BJ (cell line): Measurements from ENCODE around the gene CNTFR. TPM values are rescaled to one million over a fixed set of nuclear protein-coding genes. Genes with fewer than 3 reads are reported as not detected.

Source experiments
- CTCF ChIA-PET: fragments of 350-600 bp; formaldehyde crosslinking; extraction: SDS; loops from one replicate; lab custom pipeline; 2021; ENCODE audit warnings: antibody characterized with exemption, inconsistent platforms; lab: Yijun Ruan, JAX
- POLR2A ChIA-PET: fragments of 300-600 bp; sonication (Branson Sonifier 250); formaldehyde crosslinking; extraction: SDS; loops from one replicate; lab custom pipeline; 2021; ENCODE audit warnings: antibody characterized with exemption; lab: Charles Lee
- DNase-seq: peaks from one replicate; pipeline ENCODE4 v3.0.0-alpha.2; 2011; ENCODE audit warnings: low read depth
- H3K27me3 ChIP-seq: 2 replicates; pipeline ENCODE4 v1.6.0; 2011; ENCODE audit warnings: low read length; ENCODE audit not compliant: control insufficient read depth, insufficient read depth
- H3K36me3 ChIP-seq: 2 replicates; pipeline ENCODE4 v1.5.1; 2011; ENCODE audit warnings: low read length; ENCODE audit not compliant: control insufficient read depth, insufficient read depth
- H3K4me3 ChIP-seq: 2 replicates; pipeline ENCODE4 v1.5.1; 2011; ENCODE audit warnings: low read depth, mild to moderate bottlenecking, control low read depth, low read length
- CTCF ChIP-seq: IDR thresholded peaks from 2 replicates; pipeline ENCODE4 v1.5.1; 2011; ENCODE audit warnings: low read depth, mild to moderate bottlenecking, control low read depth, inconsistent platforms, low read length, moderate library complexity; ENCODE audit not compliant: insufficient read depth
- polyA plus RNA-seq: library from polyadenylated mRNA; depleted of rRNA; stranded (reverse); fragments of >200 nt; gene quantifications from 2 replicates; pipeline ENCODE4 v1.2.3, GENCODE V29; 2011

CNTFR gene
- polyA plus RNA-seq, 1 experiment: 0.09 TPM

DNA sequence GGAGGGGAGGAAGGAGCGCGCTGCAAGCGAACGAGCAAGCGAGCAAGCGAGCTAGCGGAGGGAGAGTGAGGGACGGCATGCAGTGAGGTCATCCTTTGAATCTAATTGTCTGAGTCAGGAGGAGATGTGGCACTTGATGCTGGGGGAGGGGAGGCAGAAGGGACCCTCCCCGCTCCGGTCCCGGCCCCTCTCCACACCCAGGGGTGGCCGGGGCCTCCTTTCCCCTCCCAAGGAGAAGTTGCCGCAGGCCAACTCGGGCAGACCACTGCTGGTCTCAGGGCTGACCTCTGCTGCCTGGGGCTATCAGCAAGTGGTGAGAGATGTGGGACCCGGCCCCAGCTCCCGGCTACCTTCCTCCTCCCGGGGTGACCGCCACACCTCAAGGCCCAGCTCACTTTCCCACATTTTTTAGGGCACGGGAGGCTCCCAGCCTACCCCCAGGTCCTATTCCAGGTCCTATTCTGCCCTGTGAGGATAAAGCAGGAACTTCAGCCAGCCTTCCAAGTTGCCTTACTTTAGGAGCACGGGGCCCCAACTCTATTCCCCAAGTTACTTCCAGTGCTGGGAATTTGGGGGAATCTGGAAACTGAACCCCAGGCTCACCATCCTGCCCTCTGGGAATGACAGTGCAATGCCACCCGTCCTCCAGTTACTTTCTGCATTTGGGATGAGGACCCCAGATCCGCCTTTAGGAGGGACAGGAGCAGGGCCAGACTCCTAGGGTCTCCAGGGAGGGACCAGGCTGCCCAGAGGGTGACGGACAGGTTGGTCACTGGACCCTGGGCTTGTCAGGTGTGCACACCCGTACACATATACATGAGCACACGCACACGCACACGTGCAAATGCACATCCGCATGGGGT lies 11.1 kb downstream of the CNTFR start:
- POLR2A ChIA-PET: no interaction called here
- CTCF ChIA-PET: interaction anchor here (2.1 to 6.9 kb wide), 2 partner anchors 14 to 31 kb away, joined by 9 to 52 read pairs; no protein-coding TSS in a partner anchor
- Histone ChIP-seq H3K4me3 (no peak overlapping the region), H3K36me3 (no peaks in the 10 kb centered on the region), H3K27me3 (peaks cover 38% of the 10 kb centered on the region)
- DNase-seq: no peak
- no peak for TF ChIP-seq CTCF

DNA sequence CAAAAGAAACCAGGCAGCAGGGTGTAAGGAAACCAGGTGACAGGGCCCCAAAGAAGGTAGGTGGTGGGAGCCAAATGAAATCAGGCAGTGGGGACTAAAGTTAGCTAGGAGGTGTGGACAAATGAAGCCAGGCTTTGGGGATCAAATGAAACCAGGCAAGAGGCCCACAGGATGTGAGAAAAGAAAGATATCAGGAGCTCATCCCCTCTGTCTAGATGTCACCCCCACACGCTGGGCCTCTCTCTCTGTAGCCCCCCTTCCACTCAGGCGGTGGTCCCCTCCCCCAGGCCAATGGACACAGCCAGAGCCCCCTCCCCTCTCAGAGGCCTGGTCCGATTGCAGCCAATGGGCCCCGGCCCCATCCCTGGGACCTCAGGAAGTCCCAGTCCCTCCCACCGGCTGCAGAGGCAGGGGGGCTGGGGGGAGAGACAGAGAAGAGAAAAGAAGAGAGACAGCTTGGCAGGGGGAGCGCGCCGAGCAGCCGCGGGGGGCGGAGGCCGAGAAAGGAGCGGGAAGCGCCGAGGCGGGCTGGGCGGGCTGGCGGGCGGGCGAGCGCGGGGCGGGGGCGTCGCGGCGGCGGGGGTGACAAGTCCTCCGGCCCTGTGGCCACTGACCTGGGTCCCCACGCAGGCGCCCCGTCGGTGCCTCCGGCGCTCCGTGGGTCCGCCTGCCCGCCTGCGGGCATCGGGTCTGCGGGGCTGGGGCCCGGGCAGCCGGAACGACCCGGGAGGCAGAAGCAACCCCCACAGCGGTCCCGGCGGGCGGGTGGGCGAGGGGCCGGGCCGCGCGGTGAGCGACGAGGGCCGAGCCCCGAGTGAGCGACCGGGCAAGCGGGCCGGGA lies 11.9 kb downstream of the CNTFR start:
- no peak for DNase-seq
- no peak for TF ChIP-seq CTCF
- ChIA-PET POLR2A (no interaction called here), CTCF (interaction anchor here (0.8 to 6.9 kb wide), 5 partner anchors 14 to 174 kb away, joined by 4 to 52 read pairs (median 6); no protein-coding TSS in a partner anchor)
- H3K4me3 ChIP-seq: no peak overlapping the region
- H3K27me3 ChIP-seq: peaks cover 35% of the 10 kb centered on the region
- no peaks in the 10 kb centered on the region for H3K36me3 ChIP-seq

DNA sequence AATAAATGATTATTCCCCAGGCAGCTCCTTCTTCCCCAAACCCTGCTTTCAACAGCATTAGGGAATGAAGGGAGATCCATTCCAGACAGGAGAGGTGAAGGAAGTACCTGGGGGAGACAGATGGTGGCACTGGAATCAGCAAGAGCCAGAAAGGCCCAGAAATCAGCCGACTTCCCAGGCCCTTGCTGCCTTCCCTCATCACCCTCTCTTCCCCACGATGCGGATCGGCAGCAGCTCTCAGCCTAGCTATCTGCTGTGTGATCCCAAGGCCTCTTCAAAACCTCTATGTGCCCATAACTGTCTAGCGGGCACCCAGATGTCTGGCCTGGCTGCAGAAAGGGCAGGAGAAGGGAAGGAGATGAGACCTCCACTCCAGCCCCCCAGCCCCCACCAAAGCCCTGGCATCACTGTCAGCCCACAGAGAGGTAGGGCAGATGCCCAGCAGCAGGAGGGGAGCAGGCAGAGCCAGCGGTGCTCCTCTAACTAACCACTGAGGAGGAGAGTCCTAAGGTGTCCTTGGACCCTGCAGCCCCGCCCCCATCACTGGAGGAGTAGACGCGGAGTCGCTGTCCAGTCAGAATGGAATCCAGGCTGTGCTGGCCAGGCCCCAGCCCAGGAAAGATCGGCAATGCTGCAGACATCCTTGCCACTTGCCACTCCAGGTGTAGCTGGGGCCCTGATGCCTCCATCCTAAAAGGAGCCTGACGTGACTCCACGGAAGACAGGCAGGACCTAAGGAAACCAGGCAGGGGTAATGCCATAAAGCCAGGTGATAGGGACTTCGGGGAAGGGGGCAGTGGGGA lies 12.7 kb downstream of the CNTFR start:
- Histone ChIP-seq H3K36me3 (no peaks in the 10 kb centered on the region), H3K27me3 (peaks cover 34% of the 10 kb centered on the region), H3K4me3 (no peak overlapping the region)
- TF ChIP-seq CTCF: no peak
- ChIA-PET POLR2A (no interaction called here), CTCF (interaction anchor here (0.8 to 2.0 kb wide), 5 partner anchors 15 to 173 kb away, joined by 4 to 6 read pairs (median 5); no protein-coding TSS in a partner anchor)
- DNase-seq: no peak

DNA sequence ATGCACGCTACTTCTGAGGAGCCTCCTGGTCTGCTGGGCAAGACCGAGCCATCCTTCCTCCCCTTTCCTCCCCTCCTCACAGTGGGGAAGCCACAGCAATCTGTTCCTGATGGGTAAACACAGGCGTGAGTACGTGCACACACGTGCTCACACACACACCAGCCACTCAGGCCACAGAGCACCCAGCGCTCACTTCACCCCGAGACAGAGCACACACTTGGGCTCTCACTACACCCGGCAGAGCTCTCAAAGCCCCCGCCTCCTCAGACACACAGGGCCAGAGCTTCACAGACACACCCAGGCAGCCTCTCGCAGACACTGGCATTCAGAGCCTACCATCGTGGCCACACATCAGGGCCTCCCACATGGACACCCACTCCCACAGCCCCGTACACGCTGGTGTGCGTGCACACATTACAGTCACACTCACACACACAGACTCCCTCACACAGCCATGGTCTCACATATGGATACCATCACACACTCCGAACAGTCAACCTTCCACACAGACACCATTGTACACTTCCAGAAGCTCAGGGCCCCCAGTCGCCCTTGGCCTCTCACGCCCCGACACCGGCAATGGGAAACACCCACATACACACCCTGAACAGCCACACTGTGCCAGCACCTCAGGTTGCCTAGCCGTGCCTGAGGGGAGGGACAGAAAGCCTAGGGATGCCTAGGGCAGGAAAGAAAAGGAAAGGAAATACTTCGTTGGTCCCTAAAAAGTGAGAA lies 13.5 kb downstream of the CNTFR start:
- H3K27me3 ChIP-seq: peaks cover 33% of the 10 kb centered on the region
- ChIA-PET CTCF (interaction anchor here (0.8 to 2.0 kb wide), 5 partner anchors 16 to 172 kb away, joined by 4 to 6 read pairs (median 5); no protein-coding TSS in a partner anchor), POLR2A (no interaction called here)
- no peak for DNase-seq
- TF ChIP-seq CTCF: no peak
- H3K36me3 ChIP-seq: no peaks in the 10 kb centered on the region
- H3K4me3 ChIP-seq: no peak overlapping the region
